GM12872 (cell line): ENCODE data around the gene OR13G1.

Experiments used
- CTCF ChIP-seq: IDR thresholded peaks from 3 replicates; pipeline ENCODE4 v1.5.1; 2011; ENCODE audit warnings: low read depth, mild to moderate bottlenecking, low read length, moderate library complexity; ENCODE audit not compliant: insufficient read depth

OR13G1 gene

GRCh38 chr1:247638781-247639180, 40.8 kb downstream of the OR13G1 start:
- TF ChIP-seq CTCF = no peak

- no peak for TF ChIP-seq CTCF
These were observed 41.5 kb downstream of the OR13G1 start for GRCh38 chr1:247638011-247638410.

GRCh38 chr1:247627951-247628350, 51.6 kb downstream of the OR13G1 start:
- no peak for TF ChIP-seq CTCF
